Fibroblast of lung (primary cell): Measurements from ENCODE around the gene SHC1.

Experiments
- EZH2 ChIP-seq: IDR thresholded peaks from 2 replicates; pipeline ENCODE4 v1.5.1; 2012; ENCODE audit warnings: low read length, control low read depth, mild to moderate bottlenecking; ENCODE audit errors: missing control alignments
- TF ChIP-seq, protein P1 (sequence below), 2 donors: IDR thresholded peaks in 1 of 2; conservative IDR thresholded peaks in 1 of 2; 1 replicate in 1 of 2; 2 replicates in 1 of 2; pipeline ENCODE4 v1.5.1; 2011 to 2012; ENCODE audit warnings: low read length in 2 of 2, control low read depth in 1 of 2, inconsistent platforms in 1 of 2, low read depth in 1 of 2, mild to moderate bottlenecking in 1 of 2

DNA sequence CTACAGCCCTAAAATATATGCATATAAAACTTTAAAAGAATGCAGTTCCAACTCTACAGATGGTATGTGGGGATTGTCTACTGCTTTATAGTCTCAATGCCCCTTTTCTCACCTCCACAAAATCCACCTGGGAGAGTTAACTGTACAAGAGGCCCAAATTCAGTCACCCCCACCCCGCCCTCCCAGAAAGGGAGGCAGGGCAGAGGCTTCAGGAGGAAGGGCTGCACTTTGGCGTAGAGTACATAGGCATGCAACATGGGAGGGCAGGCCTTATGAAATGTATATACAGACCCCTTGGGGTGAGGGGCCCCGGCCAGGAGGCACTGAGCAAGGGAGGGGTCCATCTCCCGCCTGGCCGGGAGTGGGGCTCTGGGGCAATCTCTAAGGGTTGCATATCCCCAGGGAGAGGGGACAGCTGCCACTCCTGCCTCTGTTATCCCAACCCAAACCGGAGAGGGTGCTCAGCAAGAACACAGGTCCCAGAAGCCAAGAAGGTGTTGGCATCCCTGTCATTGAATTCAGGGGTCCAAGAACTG lies 7.7 kb downstream of the SHC1 start:
- TF ChIP-seq, protein P1, sequence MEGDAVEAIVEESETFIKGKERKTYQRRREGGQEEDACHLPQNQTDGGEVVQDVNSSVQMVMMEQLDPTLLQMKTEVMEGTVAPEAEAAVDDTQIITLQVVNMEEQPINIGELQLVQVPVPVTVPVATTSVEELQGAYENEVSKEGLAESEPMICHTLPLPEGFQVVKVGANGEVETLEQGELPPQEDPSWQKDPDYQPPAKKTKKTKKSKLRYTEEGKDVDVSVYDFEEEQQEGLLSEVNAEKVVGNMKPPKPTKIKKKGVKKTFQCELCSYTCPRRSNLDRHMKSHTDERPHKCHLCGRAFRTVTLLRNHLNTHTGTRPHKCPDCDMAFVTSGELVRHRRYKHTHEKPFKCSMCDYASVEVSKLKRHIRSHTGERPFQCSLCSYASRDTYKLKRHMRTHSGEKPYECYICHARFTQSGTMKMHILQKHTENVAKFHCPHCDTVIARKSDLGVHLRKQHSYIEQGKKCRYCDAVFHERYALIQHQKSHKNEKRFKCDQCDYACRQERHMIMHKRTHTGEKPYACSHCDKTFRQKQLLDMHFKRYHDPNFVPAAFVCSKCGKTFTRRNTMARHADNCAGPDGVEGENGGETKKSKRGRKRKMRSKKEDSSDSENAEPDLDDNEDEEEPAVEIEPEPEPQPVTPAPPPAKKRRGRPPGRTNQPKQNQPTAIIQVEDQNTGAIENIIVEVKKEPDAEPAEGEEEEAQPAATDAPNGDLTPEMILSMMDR (conservative IDR thresholded peaks at IDR 0.05 in 1 of 2, IDR thresholded peaks at IDR 0.05 in 1 of 2; ENCODE audit: low read depth in 1 of 2, low read length in 2 of 2): no peak
- TF ChIP-seq EZH2: no peak
